K562 (cell line): ENCODE results near the gene EHD3. TPM values are rescaled to one million over a fixed set of nuclear protein-coding genes. Genes with fewer than 3 reads are reported as not detected.

ENCODE experiments used
- ATAC-seq: fragments of 200-7000 bp; cut with Tn5 transposase; 3 replicates; pipeline ENCODE4 v1.9.1; 2020; ENCODE audit warnings: moderate library complexity
- BruUV-seq: library from RNA; stranded (reverse); fragments of 400-500 nt; replicated peaks from 2 replicates; lab custom pipeline; 2021; lab: Mats Ljungman, UMichigan
- CTCF ChIA-PET: fragments of 300-600 bp; formaldehyde crosslinking; extraction: SDS; loops from one replicate; lab custom pipeline; 2021; ENCODE audit warnings: low intra/inter-chr PET ratio; lab: Yijun Ruan, JAX
- POLR2A ChIA-PET: fragments of 300-600, 350-650 bp; sonication (Branson Sonifier 250); formaldehyde crosslinking; extraction: SDS; loops from one replicate; lab custom pipeline; 2021; ENCODE audit warnings: antibody characterized with exemption, inconsistent platforms; lab: Yijun Ruan, JAX
- DNase-seq, 4 experiments: peaks; one replicate each; pipeline versions ENCODE4 v3.0.0 to v3.0.0-alpha.2; 2011 to 2018; ENCODE audit warnings: low spot score in 3 of 4, mixed read lengths in 3 of 4; ENCODE audit errors: extremely low read depth in 1 of 4
- FAIRE-seq: peaks from 2 replicates; lab custom pipeline; 2011; peaks lifted over from hg19 to GRCh38; lab: Jason Lieb, UNC
- H2AFZ ChIP-seq: 2 replicates; pipeline ENCODE4 v1.6.0; 2011; ENCODE audit warnings: low read depth, low read length, control low read depth, inconsistent platforms
- H3K27ac ChIP-seq: fragments of 200-600 bp; 3 replicates; pipeline ENCODE4 v1.8.0; 2011; ENCODE audit warnings: low read depth, mild to moderate bottlenecking, control low read depth, inconsistent platforms, low read length, moderate library complexity, mixed read lengths; ENCODE audit errors: extremely low read depth
- H3K27me3 ChIP-seq, 2 experiments: fragments of 300-600 bp in 1 of 2; 2 replicates in 1 of 2; 3 replicates in 1 of 2; pipeline versions ENCODE4 v1.6.0 to v1.8.0; 2011; ENCODE audit warnings: inconsistent platforms in 2 of 2, low read length in 2 of 2, mild to moderate bottlenecking in 1 of 2, mixed read lengths in 1 of 2, moderate library complexity in 1 of 2; ENCODE audit not compliant: control insufficient read depth in 2 of 2, insufficient read depth in 2 of 2
- H3K36me3 ChIP-seq: fragments of 300-600 bp; 3 replicates; pipeline ENCODE4 v1.8.0; 2011; ENCODE audit warnings: mild to moderate bottlenecking, low read length, inconsistent platforms; ENCODE audit not compliant: control insufficient read depth, insufficient read depth
- H3K4me1 ChIP-seq, 2 experiments: fragments of 200-600 bp in 1 of 2; replicated peaks in 1 of 2; 2 replicates in 1 of 2; 3 replicates in 1 of 2; pipeline versions ENCODE4 v1.5.1 to v1.8.0; 2011; ENCODE audit warnings: inconsistent platforms in 2 of 2, low read length in 2 of 2, mild to moderate bottlenecking in 1 of 2, mixed read lengths in 1 of 2, moderate library complexity in 1 of 2; ENCODE audit not compliant: control insufficient read depth in 2 of 2, insufficient read depth in 2 of 2
- H3K4me2 ChIP-seq: 2 replicates; pipeline ENCODE4 v1.6.1; 2011; ENCODE audit warnings: low read length, control low read depth, inconsistent platforms, mixed read lengths; ENCODE audit not compliant: insufficient read depth
- H3K4me3 ChIP-seq: fragments of 200-600 bp; sonication (generic), shearing (Covaris generic); 2 replicates; pipeline ENCODE4 v1.5.1; 2016; ENCODE audit warnings: control low read depth, inconsistent platforms
- H3K79me2 ChIP-seq: fragments of 200-600 bp; 3 replicates; pipeline ENCODE4 v1.8.0; 2011; ENCODE audit warnings: low read length, inconsistent platforms; ENCODE audit not compliant: control insufficient read depth, insufficient read depth
- H3K9ac ChIP-seq, 2 experiments: 2 replicates each; pipeline versions ENCODE4 v1.6.0 to v1.6.1; 2011; ENCODE audit warnings: low read depth in 2 of 2, low read length in 2 of 2, control low read depth in 1 of 2, inconsistent platforms in 1 of 2, mild to moderate bottlenecking in 1 of 2, mixed read lengths in 1 of 2; ENCODE audit not compliant: insufficient read depth in 1 of 2
- H3K9me1 ChIP-seq: one replicate; pipeline ENCODE4 v1.6.0; 2011; ENCODE audit warnings: inconsistent platforms, mild to moderate bottlenecking, low read length, moderate library complexity; ENCODE audit not compliant: control insufficient read depth, insufficient read depth
- H3K9me3 ChIP-seq: replicated peaks from 2 replicates; pipeline ENCODE4 v1.5.1; 2011; ENCODE audit warnings: low read depth, low read length, inconsistent platforms; ENCODE audit not compliant: control insufficient read depth, insufficient read depth
- H4K20me1 ChIP-seq: replicated peaks from 2 replicates; pipeline ENCODE4 v1.6.1; 2011; ENCODE audit warnings: low read length, inconsistent platforms, mixed read lengths; ENCODE audit not compliant: control insufficient read depth, insufficient read depth
- BRF2 ChIP-seq: IDR thresholded peaks from 3 replicates; pipeline ENCODE4 v1.6.1; 2011; ENCODE audit warnings: borderline replicate concordance, mild to moderate bottlenecking; ENCODE audit not compliant: insufficient read length, insufficient read depth
- CREM ChIP-seq: IDR thresholded peaks from 2 replicates; pipeline ENCODE4 v1.6.1; 2014; ENCODE audit warnings: antibody characterized with exemption, low read depth
- DIDO1 ChIP-seq: fragments of 450-650 bp; IDR thresholded peaks from 2 replicates; pipeline ENCODE4 v1.6.1; 2016; ENCODE audit warnings: low read depth, missing biosample characterization, missing genetic modification characterization
- FOXP4 ChIP-seq: sonication (generic); formaldehyde crosslinking; IDR thresholded peaks from 2 replicates; pipeline ENCODE4 v1.8.0; 2022; ENCODE audit warnings: mild to moderate bottlenecking, missing genetic modification reagents, borderline replicate concordance
- MEIS2 ChIP-seq: fragments of 450-650 bp; IDR thresholded peaks from 2 replicates; pipeline ENCODE4 v1.6.1; 2014; ENCODE audit warnings: mild to moderate bottlenecking; ENCODE audit not compliant: partially characterized antibody
- PHF20 ChIP-seq: fragments of 450-650 bp; IDR thresholded peaks from 2 replicates; pipeline ENCODE4 v1.6.1; 2018; ENCODE audit not compliant: partially characterized antibody
- TRIM25 ChIP-seq: fragments of 450-650 bp; IDR thresholded peaks from 2 replicates; pipeline ENCODE4 v1.7.0; 2016; ENCODE audit warnings: borderline replicate concordance
- ZNF395 ChIP-seq: fragments of 200-800 bp; sonication (Bioruptor generic); IDR thresholded peaks from 2 replicates; pipeline ENCODE4 v1.6.1; 2017; ENCODE audit warnings: missing genetic modification characterization, missing compliant biosample characterization
- ZNF551 ChIP-seq: fragments of 250-450 bp; sonication (Bioruptor Pico); IDR thresholded peaks from 2 replicates; pipeline ENCODE4 v1.5.0; 2021; ENCODE audit warnings: mild to moderate bottlenecking, moderate library complexity
- ZNF609 ChIP-seq: sonication (generic); formaldehyde crosslinking; IDR thresholded peaks from 2 replicates; pipeline ENCODE4 v1.8.1; 2023; ENCODE audit warnings: missing genetic modification reagents, mild to moderate bottlenecking, borderline replicate concordance
- WGBS: fragments of 100-300 bp; shearing (Covaris generic); methylation state at CpG from one replicate; pipeline ENCODE4 v1.1.6; 2016; ENCODE audit warnings: low coverage, mixed read lengths; ENCODE audit not compliant: insufficient coverage; ENCODE audit errors: missing lambda C conversion rate; 5-methylcytosine and 5-hydroxymethylcytosine counted together
- in situ Hi-C: fragments of 300-500 bp; cut with MboI; formaldehyde crosslinking; loops from 4 replicates; pipeline ENCODE4 v1.15.0; 2018; ENCODE audit warnings: inconsistent platforms, mixed read lengths
- intact Hi-C: fragments of 100-400 bp; cut with micrococcal nuclease; formaldehyde crosslinking; loops from 2 replicates; pipeline ENCODE4 v1.14.2; 2022
- polyA plus RNA-seq, 8 experiments: library from polyadenylated mRNA; depleted of rRNA in 4 of 8; stranded (reverse) in 5 of 8; unstranded in 3 of 8; fragments of >200 nt; fragmentation: Nextera tagmentation in 2 of 8; fragmentation: Illumina TruSeq in 1 of 8; extraction: Ambion mirVana in 2 of 8; extraction: Trizol in 1 of 8; gene quantifications; 2 replicates each; pipeline versions ENCODE4 v1.2.1 to v1.2.3, GENCODE V29; 2011 to 2014; ENCODE audit warnings: inconsistent platforms in 1 of 8, missing spikeins in 1 of 8
- total RNA-seq, 7 experiments: library from RNA; depleted of rRNA in 6 of 7; stranded (reverse); fragments of >200 nt in 6 of 7; fragmentation: Illumina TruSeq in 2 of 7; extraction: Trizol in 2 of 7; gene quantifications; 2 replicates each; pipeline versions ENCODE4 v1.2.1 to v1.2.3, GENCODE V29; 2011 to 2021; ENCODE audit warnings: low replicate concordance in 1 of 7

Gene EHD3
- total and polyA plus RNA-seq, 9 of the 15 experiments (the other 6 are each of a cell fraction or from before 2014, with no cell fraction given) = under 0.01 to 0.04 (median 0.03) TPM; not detected in 3

- ATAC-seq (no peak), DNase-seq (no peak), FAIRE-seq (no peak)
- Histone ChIP-seq H3K9ac (no peak overlapping the region), H3K27ac (no peak overlapping the region), H2AFZ (no peak overlapping the region), H3K27me3 (peaks cover 0 to 12% of the 10 kb centered on the region in 2 experiments; a peak in 3 of 5 replicates), H3K9me1 (no peaks in the 10 kb centered on the region), H3K4me3 (no peak overlapping the region), H3K4me2 (no peak overlapping the region), H3K9me3 (no peaks in the 10 kb centered on the region), H3K4me1 (no peaks in the 10 kb centered on the region), H3K36me3 (no peaks in the 10 kb centered on the region), H4K20me1 (no peaks in the 10 kb centered on the region; the same call in 1 of the 2 replicates), H3K79me2 (no peaks in the 10 kb centered on the region)
- in situ Hi-C loops = no loop called here
- under 1% methylated on average over 7 of the region's 7 CpGs for WGBS
- ChIA-PET CTCF (no interaction called here), POLR2A (no interaction called here)
- BruUV-seq = no TSS peak
- intact Hi-C loops = no loop called here
- TF ChIP-seq CREM (no peak), MEIS2 (no peak), TRIM25 (no peak), BRF2 (no peak), FOXP4 (no peak), PHF20 (no peak), ZNF609 (no peak), DIDO1 (tag) (no peak), ZNF551 (no peak), ZNF395 (no peak)
Measured at GRCh38 chr2:31270822-31271231, 36.9 kb downstream of the EHD3 start.
